GM21576 (cell line): Measurements from ENCODE around the gene SLC39A11.

Experiments used
- ATAC-seq: cut with Tn5 transposase; IDR thresholded peaks from one replicate; pipeline ENCODE4 v1.9.1; 2021; ENCODE audit warnings: mild to moderate bottlenecking, moderate library complexity; ENCODE audit not compliant: unreplicated experiment

SLC39A11 gene

GRCh38 chr17:72702136-72702735 lies 390.3 kb downstream of the SLC39A11 start:
- ATAC-seq = no peak

- no peak for ATAC-seq
Measured at GRCh38 chr17:72700226-72700625, 392.3 kb downstream of the SLC39A11 start.

GRCh38 chr17:72699545-72699944 lies 392.9 kb downstream of the SLC39A11 start:
- no peak for ATAC-seq

- no peak for ATAC-seq
Measured at GRCh38 chr17:72697602-72698146, 394.8 kb downstream of the SLC39A11 start.

GRCh38 chr17:72696721-72697120 lies 395.8 kb downstream of the SLC39A11 start:
- no peak for ATAC-seq

GRCh38 chr17:72696156-72696555 lies 396.3 kb downstream of the SLC39A11 start:
- ATAC-seq = no peak

- no peak for ATAC-seq
Measured at GRCh38 chr17:72693956-72694355, 398.5 kb downstream of the SLC39A11 start.

GRCh38 chr17:72693151-72693878 lies 399.2 kb downstream of the SLC39A11 start:
- no peak for ATAC-seq

GRCh38 chr17:72692676-72693075 lies 399.8 kb downstream of the SLC39A11 start:
- ATAC-seq = no peak

GRCh38 chr17:72691586-72691985 lies 400.9 kb downstream of the SLC39A11 start:
- no peak for ATAC-seq

GRCh38 chr17:72691017-72691416 lies 401.5 kb downstream of the SLC39A11 start:
- no peak for ATAC-seq

GRCh38 chr17:72687886-72688285 lies 404.6 kb downstream of the SLC39A11 start:
- ATAC-seq = no peak

GRCh38 chr17:72684405-72685020 lies 408.0 kb downstream of the SLC39A11 start:
- no peak for ATAC-seq

- no peak for ATAC-seq
Measured at GRCh38 chr17:72683506-72684404, 408.7 kb downstream of the SLC39A11 start.

GRCh38 chr17:72682605-72683004 lies 409.9 kb downstream of the SLC39A11 start:
- no peak for ATAC-seq

GRCh38 chr17:72681844-72682243 lies 410.6 kb downstream of the SLC39A11 start:
- no peak for ATAC-seq

GRCh38 chr17:72677714-72678390 lies 414.6 kb downstream of the SLC39A11 start:
- ATAC-seq = no peak

GRCh38 chr17:72677108-72677507 lies 415.4 kb downstream of the SLC39A11 start:
- no peak for ATAC-seq

- no peak for ATAC-seq
Measured at GRCh38 chr17:72672729-72673128, 419.8 kb downstream of the SLC39A11 start.

GRCh38 chr17:72671016-72671415 lies 421.5 kb downstream of the SLC39A11 start:
- ATAC-seq = no peak
